GM12892 (cell line): Measurements from ENCODE around the gene SYNJ2. TPM values are rescaled to one million over a fixed set of nuclear protein-coding genes. Genes with fewer than 3 reads are reported as not detected.
"Not testable (repeated sequence)": the region's sequence is repeated elsewhere in the genome, so short reads cannot be mapped to it uniquely, and the experiment has no call there.

ENCODE experiments used
- DNase-seq: peaks from one replicate; pipeline ENCODE4 v3.0.0; 2011; ENCODE audit not compliant: insufficient read length
- FAIRE-seq: peaks from 2 replicates; lab custom pipeline; 2011; peaks lifted over from hg19 to GRCh38; lab: Jason Lieb, UNC
- POLR2A ChIP-seq: IDR thresholded peaks from 2 replicates; pipeline ENCODE4 v1.6.1; 2011; ENCODE audit warnings: low read depth, low read length, control low read depth
- POLR2AphosphoS5 ChIP-seq: IDR thresholded peaks from 2 replicates; pipeline ENCODE4 v1.6.1; 2011; ENCODE audit warnings: low read depth, low read length, control low read depth
- TAF1 ChIP-seq: IDR thresholded peaks from 2 replicates; pipeline ENCODE4 v1.6.1; 2011; ENCODE audit warnings: low read depth, mild to moderate bottlenecking, control low read depth, low read length, borderline replicate concordance
- polyA plus RNA-seq: library from polyadenylated mRNA; unstranded; fragments of >200 nt; gene quantifications from one replicate; pipeline ENCODE4 v1.2.1, GENCODE V29; 2012; ENCODE audit warnings: missing spikeins, inconsistent platforms; ENCODE audit not compliant: missing spikeins

Gene SYNJ2, protein sequence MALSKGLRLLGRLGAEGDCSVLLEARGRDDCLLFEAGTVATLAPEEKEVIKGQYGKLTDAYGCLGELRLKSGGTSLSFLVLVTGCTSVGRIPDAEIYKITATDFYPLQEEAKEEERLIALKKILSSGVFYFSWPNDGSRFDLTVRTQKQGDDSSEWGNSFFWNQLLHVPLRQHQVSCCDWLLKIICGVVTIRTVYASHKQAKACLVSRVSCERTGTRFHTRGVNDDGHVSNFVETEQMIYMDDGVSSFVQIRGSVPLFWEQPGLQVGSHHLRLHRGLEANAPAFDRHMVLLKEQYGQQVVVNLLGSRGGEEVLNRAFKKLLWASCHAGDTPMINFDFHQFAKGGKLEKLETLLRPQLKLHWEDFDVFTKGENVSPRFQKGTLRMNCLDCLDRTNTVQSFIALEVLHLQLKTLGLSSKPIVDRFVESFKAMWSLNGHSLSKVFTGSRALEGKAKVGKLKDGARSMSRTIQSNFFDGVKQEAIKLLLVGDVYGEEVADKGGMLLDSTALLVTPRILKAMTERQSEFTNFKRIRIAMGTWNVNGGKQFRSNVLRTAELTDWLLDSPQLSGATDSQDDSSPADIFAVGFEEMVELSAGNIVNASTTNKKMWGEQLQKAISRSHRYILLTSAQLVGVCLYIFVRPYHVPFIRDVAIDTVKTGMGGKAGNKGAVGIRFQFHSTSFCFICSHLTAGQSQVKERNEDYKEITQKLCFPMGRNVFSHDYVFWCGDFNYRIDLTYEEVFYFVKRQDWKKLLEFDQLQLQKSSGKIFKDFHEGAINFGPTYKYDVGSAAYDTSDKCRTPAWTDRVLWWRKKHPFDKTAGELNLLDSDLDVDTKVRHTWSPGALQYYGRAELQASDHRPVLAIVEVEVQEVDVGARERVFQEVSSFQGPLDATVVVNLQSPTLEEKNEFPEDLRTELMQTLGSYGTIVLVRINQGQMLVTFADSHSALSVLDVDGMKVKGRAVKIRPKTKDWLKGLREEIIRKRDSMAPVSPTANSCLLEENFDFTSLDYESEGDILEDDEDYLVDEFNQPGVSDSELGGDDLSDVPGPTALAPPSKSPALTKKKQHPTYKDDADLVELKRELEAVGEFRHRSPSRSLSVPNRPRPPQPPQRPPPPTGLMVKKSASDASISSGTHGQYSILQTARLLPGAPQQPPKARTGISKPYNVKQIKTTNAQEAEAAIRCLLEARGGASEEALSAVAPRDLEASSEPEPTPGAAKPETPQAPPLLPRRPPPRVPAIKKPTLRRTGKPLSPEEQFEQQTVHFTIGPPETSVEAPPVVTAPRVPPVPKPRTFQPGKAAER (N-terminal part only)
- 2.7 TPM for polyA plus RNA-seq

DNA sequence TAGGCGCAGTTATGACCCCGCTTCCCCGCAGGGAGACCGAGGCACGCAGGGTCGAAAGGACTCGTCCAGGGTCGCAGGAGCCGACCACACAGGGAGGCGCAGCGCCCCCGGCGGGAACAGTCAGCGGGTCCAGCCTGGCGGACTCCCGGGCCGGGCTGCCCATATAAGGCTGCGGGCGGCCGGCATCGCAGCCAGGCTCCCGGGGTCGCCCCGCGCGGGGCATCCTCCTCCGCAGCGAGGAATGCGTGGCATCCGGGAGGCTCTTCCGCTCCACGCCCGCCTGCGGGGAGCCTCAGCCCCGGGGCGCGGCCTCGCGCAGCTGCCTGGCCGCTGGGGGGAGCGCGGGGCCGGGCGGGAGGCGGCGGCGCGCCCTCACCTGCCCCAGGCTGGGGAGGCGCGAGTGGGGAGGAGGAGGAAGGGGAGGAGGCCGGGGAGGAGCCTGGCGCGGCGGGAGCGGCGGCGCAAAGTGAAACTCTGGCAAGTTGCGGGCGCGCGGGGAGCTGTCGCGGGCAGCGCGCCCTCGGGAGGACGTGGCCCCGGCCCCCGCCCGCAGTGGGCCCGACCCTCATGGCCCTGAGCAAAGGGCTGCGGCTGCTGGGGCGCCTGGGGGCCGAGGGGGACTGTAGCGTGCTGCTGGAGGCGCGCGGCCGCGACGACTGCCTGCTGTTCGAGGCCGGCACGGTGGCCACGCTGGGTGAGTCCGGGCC, at the start of gene SYNJ2:
SYNJ2 (plus strand) TSS at position 469 of the 707 bp plus-strand sequence; CDS start at position 568, 99 bp downstream.
- DNase-seq (peak; percentile 72), FAIRE-seq (peak; percentile 87)
- no peak; the same call in 1 of the 2 replicates for TF ChIP-seq POLR2A
- TF ChIP-seq POLR2AphosphoS5 = no peak
- TF ChIP-seq TAF1 = no peak

DNA sequence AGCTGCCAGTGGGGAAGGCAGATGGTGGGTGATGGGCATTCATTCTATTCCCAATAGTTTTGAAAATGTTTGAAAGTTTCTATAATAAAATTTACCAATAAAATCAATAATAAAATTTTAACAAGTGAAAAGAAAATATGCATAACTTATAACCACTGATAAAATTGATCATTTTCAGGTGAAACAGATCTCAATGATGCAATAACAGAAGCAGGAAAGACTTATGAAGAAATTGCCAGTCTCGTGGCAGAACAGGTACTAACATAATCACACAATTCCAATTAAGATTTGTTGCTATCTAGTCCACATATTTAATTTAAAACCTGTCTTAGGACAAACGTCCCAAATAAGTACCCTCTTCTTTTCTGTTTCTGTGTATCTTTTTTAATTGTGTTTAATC, 45.9 kb upstream of the SYNJ2 start:
- FAIRE-seq = no peak
- TF ChIP-seq POLR2A (no peak), POLR2AphosphoS5 (no peak), TAF1 (no peak)
- DNase-seq = no peak

DNA sequence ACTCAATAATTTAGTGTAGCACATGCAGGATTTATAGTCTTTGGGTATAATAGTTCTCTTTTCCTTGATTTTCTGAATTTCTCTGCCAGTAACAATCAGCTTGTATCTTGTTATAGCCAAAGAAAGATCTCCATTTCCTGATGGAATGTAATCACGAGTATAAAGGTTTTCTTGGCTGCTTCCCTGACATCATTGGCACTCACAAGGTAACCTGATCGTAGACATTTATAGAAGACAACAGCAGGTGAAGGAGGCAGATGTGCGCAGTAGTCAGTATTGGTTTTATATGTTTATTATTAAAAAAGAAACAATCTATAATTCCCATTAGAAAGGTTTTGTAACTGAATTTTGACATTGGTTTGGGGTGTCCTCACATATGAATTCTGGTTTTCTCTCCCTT, 44.3 kb upstream of the SYNJ2 start:
- TF ChIP-seq POLR2AphosphoS5 (no peak), TAF1 (no peak), POLR2A (no peak)
- DNase-seq = no peak
- FAIRE-seq = no peak

DNA sequence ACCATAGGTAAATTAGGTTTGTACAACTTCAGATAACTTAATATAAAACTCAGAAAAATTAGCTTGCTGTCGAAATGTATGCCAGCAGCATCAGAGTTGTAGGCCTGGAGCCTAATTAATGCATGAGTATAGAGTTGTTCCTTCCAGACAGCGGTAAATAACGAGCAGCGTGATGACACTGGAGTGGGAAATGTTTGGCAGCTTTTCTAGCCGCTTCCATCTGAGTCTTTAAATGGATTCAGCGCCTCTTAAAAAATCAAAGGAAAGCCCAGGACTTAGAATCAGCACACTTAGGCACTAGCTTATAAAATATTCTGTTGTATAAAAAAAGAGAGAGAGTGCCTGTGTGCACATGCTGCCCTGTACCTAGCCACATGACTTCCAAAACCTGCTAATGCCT, 43.7 kb upstream of the SYNJ2 start:
- TF ChIP-seq POLR2AphosphoS5 (no peak), POLR2A (no peak), TAF1 (no peak)

DNA sequence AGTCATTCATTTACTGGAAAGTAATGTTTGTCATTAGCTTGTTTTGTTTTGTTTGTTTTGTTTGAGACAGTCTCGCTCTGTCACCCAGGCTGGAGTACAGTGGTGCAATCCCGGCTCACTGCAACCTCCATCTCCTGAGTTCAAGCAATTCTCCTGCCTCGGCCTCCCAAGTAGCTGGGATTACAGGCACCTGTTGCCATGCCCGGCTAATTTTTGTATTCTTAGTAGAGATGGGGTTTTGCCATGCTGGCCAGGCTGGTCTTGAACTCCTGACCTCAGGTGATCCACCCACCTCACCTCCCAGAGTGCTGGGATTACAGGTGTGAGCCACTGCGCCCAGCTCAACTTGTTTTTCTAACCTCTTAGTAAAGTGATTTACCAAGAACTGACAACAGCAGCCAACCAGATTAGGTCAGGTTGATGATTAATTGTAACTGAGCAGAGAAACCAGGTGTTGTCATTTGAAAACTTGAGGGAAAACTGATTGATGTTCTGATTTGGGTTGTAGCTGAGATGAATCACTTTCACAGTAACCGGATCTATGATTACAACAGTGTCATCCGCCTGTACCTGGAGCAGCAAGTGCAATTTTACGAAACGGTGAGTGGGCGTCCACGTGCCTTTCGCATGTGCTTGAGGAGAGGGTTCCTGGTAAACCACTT, 41.2 kb upstream of the SYNJ2 start:
- FAIRE-seq, DNase-seq: not testable (repeated sequence)

More for the DNA sequence above, 43.7 kb upstream of the SYNJ2 start:
- FAIRE-seq = no peak
- DNase-seq = no peak

DNA sequence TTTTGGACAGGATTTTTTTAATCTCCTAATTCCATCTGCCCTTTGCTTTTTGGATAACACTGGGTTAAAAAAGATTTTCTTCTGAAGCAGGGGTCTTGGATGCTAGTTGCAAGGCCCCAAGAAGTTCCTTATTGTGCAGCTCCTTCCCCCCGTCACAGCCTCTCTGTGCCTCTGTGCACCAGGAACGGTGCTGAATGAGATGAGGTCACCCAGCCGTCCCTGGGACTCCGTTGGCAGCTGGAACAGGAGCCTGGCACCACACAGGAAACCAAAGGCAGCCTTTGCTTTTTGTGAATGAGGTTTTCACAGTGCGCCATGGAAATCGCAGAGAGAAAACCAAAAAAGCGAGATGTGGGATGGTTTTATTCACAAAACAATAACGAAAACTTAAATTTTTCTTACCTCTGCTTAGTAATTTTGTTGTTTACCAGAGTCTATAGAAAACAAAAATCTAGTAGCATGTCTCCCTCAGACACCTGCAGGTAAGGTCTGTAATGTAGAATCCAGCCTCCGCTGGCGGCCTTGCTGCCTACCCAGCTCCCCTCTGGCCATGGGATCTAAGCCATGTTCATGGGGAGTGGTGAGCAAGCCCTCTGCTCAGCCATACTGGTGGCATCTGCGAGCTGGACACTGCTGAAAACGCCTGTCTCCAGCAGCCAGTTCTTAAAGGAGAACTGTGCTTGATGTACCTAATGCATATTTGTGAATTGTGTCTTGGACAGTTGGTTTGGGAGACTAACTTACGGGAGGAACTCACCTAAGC, 40.4 kb upstream of the SYNJ2 start:
- no peak for TF ChIP-seq POLR2AphosphoS5
- TF ChIP-seq POLR2A = no peak
- no peak for TF ChIP-seq TAF1
- DNase-seq = no peak

DNA sequence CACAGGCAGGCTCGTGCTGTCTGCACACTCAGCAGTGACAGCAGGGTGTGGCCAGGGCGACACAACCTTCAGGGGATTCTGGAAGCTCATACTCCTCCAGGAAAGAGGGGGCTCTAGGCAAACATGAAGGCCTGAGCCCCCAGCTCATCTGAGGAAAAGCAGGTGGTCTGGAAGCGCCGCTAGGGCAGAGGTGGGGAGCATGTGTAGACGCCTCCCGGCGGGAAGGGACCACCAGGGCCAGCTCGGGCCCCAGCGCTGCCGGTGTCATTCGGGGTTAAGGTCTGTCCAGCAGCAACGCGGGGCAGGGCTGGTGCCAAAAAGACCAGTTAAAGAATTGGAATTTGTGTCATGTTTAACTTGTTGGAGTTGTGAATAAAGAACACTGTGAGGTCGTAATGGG, 39.3 kb upstream of the SYNJ2 start:
- FAIRE-seq (no peak), DNase-seq (no peak)
- no peak for TF ChIP-seq POLR2A
- TF ChIP-seq TAF1 = no peak
- no peak for TF ChIP-seq POLR2AphosphoS5

More for the DNA sequence above, 40.4 kb upstream of the SYNJ2 start:
- no peak for FAIRE-seq

DNA sequence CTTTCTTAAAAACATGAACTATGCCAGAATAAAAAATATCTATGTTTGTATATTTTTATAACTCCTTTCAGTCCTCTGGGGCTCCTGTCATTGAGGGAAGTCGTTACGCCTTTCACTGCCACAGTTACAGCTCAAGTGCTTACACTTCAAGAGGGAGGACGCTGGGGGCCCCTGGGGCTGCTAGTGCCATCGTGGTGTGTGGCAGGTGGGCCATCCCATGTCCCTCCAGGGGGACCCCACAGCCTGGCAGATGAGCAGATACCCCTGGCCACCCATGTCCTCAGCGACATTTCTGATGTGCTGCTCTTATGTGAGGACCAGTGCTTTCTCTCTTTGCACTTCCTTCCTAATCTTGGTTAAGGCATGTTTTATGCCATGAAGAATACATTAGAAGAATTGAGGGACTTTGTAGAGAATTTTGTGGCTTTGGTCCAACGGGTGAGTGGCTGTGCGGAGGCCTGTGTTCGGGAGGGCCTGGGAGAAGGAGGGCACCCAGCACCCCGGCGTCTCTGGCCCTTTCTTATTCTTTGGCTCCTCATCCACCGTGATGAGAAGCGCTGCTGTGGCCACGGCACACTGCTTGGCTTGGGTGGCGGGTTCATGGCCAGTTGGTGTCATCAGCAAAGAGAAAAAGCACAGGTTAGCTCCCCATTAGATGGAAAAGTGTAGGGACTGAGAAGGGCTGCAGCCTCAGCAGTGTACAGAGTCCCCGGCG, 38.3 kb upstream of the SYNJ2 start:
- FAIRE-seq (no peak), DNase-seq (no peak)
- TF ChIP-seq TAF1 (no peak), POLR2A (no peak), POLR2AphosphoS5 (no peak)

DNA sequence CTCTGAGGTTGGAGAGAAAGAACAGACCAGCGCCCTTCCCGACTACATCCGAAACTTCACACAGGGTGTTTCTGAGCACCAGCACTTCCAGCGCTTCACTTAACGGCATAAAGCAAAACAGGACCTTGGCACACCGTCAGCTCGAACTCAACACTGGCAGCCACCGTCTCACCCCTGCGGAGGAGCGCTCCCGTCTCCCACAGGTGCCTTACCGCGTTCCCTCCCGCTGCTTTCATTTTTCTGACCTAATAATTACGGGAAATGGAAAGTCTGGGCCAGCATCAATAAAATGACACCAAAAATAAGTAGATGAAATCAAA, 37.7 kb upstream of the SYNJ2 start:
- no peak for TF ChIP-seq TAF1
- TF ChIP-seq POLR2AphosphoS5 = no peak
- TF ChIP-seq POLR2A = no peak
- no peak for DNase-seq
- FAIRE-seq = no peak
